HG02678 (cell line): ENCODE results near the gene SOCS4.
"Not testable (repeated sequence)": the region's sequence is repeated elsewhere in the genome, so short reads cannot be mapped to it uniquely, and the experiment has no call there.

Experiments
- ATAC-seq: cut with Tn5 transposase; IDR thresholded peaks from one replicate; pipeline ENCODE4 v1.9.1; 2021; ENCODE audit warnings: mild to moderate bottlenecking, moderate library complexity; ENCODE audit not compliant: unreplicated experiment

Gene SOCS4

DNA sequence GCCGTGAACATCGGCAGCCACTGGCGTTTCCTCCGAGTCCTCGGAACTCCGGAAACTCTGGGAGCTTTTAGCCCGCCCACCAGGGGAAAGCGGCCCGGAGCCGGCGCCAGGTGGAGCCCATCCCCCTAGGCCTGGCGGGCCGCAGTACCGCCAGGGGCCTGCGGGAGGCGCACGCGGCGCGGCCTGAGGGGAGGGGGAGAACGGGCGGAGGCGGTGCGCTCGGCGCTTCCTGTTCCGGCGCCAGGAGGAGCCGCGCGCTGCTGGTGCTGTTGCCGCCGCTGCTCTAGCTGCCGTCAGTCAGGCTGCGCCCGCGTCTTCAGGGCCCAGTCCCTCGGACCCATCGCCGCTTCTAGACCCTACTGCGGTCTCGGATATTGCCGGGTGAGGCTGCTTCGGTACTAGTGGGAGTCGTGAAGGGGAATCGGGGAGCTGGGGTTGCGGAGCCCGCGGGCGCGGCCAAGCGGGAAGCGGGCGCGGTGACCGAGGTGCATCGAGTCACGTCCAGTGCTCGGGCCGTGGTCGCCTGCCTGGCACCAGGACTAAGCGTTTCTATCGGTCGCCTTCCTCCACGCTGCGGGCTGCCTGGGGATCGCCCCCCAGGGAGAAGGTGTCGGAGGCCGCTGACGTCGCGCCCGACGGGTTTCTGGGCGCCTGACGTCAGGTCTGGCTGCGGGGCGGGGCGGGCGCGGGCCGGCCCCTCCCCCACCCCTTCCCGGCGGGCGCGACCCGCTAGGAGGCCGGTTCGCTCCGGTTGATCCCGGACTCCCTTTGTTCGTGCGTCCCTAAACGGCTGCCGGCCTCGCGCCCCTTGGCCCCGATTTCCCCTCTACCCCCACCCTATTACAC, 24.6 kb downstream of the SOCS4 start, which contains the start of gene MAPK1IP1L:
Gene MAPK1IP1L (plus strand): TSS at position 225 of the 846 bp plus-strand sequence. CDS start 10,037 bp downstream, outside the sequence.
- peak; percentile 92 for ATAC-seq

DNA sequence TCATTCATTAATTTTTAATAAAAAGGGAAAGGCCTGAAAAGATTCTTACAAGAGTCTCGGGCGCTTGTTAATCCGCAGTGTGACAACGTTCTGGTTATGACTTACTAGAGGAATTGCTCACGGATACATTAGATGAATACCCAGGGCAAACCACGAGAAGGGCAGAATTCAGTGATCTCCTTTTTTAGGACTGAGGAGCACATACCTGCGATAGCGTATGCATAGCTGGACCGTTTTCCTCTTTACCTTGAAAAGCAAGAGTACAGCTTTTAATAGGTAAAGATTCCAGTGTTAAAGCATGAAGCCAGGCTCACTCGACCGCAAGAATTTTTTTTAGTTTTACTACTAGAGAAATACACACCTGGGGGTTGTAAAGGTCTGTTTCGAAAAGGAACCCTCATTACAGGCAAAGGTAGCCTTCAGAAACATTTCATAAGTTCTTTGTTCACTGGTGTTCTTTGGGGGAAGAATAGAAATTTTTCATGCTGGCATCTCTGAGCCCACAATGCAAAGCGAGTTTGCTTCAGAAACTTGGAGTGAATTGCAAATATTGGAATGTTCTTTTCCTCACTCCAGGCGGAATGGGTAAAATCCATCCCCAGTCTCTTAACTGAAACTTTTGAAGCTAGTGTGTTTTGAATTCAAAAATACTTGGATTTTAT, 25.4 kb downstream of the SOCS4 start:
- peak; percentile 3 for ATAC-seq

DNA sequence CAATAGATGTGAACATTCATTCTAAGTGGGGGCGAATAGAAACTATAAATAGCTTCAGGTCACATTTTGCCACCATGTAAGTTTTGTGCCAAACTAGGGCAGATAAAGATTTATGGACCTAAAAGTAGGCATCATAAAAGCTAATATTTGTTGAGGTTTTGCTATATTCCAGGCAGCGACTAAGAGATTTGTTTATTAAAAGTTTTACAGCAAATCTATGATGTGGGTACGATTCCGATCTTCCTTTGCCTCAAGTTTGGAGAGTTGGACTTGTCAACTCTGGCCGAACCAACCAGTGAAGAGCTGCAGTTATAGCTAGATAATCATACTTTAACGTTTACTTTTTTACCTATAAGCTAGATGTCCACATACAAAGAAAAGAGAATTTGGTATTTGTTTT, 26.0 kb downstream of the SOCS4 start:
- no peak for ATAC-seq

DNA sequence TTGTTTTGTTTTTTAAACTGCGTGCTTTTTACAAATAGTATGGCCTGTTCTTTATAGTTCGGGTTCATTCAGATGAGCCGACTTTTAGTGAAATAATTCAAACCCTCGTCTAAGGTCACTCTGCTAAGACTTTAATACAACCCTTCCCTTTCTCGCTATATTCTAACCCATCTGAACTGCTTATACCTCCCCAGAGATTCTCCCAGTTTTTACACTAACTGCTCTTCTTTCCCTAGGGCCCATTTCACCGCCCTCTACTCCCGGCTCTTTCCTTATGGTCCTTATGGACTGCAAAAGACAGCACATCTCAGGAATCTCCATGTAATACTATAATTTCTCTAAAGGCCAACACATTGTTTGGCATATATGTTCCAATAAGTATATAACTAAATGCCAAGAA, 26.5 kb downstream of the SOCS4 start:
- no peak for ATAC-seq

DNA sequence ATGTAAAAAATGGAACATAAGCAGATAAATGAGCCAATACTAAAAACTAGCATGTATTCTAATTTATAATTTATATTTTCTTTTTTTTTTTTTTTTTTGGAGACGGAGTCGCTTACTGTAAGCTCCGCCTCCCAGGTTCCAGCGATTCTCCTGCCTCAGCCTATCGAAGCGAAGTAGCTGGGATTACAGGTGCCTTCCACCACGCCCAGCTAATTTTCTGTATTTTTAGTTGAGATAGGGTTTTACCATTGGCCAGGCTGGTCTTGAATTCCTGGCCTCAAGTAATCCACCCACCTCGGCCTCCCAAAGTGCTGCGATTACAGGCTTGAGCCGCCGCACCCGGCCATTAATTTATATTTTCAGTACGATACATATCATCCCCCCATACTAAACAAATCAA, 27.1 kb downstream of the SOCS4 start:
- ATAC-seq = no peak

DNA sequence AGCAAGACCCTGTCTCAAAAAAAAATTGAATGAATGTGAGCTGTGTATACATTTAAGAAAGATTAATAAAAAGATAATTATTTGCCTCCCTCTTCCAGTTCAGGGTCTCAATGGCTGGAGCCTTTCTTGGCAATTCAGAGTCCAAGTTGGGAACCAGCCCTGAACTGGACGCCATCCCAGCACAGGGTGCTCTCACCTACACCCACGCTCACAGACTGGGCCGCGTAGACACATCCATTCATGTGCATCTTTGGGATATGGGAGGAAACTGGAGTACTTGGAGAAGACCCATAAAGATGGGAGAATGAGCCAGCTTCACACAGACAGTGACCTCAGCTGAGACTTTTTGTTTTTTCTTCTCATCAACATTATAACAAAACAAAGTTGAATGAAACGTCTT, 30.9 kb downstream of the SOCS4 start:
- ATAC-seq = no peak

DNA sequence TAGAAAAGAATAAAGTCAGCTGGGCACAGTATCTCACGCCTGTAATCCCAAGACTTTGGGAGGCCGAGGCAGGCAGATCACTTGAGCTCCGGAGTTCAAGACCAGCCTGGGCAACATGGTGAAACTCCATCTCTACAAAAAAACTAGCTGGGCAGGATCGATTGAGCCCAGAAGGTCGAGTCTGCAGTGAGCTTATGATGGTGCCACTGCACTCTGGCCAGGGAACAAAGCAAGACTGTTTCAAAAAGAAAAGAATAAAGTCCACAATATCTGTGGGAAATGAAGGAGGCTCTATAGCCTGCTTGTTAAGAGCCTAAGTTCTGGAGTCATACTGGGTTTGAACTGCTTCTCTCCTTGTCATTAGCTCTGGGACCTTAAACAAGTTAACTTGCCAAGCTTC, 32.3 kb downstream of the SOCS4 start:
- no peak for ATAC-seq

DNA sequence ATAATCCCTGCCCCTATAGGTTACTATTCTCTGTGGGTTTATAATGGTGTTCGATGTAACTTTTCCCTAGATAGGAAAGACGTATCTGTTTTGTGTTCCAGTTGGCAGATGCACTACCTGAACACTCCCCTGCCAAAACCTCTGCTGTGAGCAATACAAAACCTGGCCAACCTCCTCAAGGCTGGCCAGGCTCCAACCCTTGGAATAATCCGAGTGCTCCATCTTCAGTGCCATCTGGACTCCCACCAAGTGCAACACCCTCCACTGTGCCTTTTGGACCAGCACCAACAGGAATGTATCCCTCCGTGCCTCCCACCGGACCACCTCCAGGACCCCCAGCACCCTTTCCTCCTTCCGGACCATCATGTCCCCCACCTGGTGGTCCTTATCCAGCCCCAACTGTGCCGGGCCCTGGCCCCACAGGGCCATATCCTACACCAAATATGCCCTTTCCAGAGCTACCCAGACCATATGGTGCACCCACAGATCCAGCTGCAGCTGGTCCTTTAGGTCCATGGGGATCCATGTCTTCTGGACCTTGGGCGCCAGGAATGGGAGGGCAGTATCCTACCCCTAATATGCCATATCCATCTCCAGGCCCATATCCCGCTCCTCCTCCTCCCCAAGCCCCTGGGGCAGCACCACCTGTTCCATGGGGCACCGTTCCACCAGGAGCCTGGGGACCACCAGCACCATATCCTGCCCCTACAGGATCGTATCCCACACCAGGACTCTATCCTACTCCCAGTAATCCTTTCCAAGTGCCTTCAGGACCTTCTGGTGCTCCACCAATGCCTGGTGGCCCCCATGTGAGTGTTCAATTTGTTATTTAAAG, 35.7 kb downstream of the SOCS4 start:
- no peak for ATAC-seq

DNA sequence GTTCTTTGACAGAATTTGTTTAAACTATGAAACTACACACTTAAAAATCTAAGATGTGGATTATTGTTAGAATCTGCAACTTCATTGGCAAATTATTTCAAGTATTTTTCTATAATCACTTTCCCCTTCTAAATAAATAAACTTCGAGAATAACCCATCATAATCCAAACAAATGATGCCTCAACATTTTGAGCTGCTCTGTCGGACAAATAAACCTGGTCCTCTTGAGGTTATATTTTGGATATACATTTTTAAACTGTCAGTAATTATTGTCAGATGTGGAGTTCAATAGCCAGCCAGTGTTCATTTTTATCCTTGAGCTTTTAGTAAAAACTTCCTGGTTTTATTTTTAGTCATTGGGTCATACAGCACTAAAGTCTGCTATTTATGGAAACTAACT, 37.9 kb downstream of the SOCS4 start:
- not testable (repeated sequence) for ATAC-seq

DNA sequence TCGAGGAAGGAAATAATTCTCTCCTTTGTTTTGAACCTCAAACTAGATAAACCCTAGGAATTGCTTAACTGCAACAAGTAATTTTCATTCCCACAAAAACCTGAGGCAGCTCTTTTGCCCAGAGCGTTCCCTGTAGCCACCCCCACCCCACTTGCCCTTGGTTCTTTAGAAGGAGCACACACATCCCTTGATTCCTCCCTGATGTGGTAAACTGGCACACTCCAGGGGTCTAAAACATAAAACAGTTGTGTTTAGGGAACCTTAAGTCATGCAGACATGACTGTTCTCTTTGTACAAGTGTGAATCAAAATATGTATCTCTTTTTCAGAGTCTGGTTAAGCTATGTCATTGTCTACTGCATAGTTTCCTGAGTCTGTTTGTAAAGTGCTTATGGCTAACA, 38.4 kb downstream of the SOCS4 start:
- ATAC-seq = no peak

DNA sequence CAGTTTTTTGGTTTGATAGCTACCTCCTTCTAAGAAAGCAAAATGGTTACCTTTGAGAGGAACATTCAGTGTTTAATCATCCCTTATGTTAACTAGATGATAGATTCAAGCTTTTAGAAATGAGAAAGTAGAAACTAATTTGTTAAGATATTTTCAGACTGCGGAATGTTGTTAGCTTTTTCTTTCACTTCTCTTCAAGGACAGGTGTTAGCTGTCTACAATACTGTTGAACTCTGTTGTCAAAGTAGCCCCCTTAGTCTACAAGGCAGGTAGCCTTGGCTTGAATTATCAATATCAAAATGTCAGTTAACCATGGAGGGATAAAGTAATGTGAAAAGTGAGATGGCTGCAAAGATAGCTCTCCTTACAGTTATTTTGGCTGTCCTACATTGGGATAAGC, 39.2 kb downstream of the SOCS4 start:
- no peak for ATAC-seq

DNA sequence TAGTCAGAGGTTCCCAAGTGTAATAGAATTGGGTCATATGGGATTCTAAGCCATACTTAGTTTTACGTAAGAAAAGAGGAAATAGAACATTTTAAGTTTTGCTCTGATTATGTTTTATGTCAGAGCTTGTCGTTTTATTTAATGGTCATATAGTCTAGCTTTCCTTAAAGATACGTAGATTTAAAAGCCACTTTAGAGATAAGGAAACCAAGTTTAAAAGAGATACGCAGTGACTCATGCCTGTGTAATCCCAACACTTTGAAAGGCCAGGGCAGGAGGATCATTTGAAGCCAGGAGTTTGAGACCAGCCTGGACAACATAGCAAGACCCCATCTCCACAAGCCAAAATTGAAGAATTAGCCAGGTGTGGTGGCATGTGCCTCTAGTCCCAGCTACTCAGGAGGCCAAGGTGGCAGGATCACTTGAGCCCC, 44.0 kb downstream of the SOCS4 start:
- no peak for ATAC-seq

DNA sequence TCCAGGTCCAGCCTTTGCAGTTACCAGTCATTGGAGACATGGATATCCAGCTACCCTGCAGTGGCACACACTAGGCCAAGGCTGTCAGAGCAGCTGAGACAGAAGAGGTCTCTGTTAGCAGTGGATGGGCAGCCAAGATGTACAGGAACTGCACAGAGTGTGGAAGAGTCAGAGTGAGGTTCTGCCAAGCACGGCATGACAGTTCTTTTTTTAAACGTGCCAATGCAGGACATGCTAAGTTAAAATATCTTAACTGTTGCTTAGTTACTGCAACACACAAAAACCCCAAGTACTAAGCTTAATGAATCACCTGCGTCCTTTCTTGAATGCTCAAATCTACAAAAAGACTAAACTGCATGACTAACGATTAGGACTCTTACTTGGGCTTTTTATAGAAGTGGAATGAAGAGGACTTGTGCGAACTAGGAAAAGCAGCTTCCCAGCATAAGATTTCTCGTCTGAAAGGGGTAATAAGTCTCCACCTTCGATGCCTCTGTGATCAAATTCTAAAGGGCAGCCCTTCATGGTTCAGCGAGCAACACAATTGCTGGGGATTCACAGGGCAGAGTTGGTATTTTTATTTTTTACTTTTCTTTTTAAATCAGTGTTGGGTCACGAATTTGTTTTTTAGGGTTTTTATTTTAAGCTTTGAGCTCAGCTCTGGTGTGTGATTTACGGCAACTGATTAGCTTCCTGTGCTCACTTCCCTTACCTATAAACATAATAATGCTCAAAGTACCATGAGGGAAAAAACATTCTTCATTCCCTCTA, 45.0 kb downstream of the SOCS4 start:
- peak; percentile 40 for ATAC-seq

DNA sequence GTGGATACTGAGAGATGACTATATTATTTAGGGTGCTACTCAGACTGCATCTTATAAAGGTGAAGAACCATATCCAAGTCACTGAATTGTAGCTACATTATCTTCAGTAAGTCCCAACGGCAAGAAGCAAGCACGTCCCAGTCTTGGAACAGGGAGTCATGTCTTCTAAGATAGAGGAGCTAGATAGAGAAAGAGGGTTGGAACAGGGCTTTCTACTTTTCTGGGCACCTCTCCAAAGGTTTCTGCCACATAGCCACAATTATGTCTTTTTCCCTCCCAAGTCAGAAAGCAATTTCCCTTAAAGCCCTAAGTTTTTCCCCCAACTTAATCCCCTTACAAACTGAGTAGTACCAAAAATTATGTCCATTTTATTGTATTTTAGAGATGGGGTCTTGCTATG, 46.8 kb downstream of the SOCS4 start:
- ATAC-seq = no peak

DNA sequence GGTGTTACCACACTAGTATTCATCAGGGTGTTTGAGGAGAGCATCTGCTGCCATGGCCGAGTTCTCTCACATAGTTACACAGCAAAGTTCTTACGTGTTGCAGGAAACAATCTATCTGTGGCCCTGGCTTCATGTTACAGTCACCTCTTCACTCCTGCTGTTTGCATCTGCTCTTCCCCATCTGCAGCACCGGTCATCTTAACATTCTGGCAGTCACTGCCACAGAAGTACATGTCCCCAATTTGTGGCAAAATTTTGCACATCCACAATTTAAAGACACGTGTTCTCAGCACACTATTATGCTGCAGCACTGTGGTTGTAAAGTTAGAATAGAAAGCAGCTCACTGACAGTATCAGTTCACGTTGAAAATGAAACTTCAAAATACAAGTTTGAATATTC, 47.6 kb downstream of the SOCS4 start:
- ATAC-seq = peak; percentile 52

DNA sequence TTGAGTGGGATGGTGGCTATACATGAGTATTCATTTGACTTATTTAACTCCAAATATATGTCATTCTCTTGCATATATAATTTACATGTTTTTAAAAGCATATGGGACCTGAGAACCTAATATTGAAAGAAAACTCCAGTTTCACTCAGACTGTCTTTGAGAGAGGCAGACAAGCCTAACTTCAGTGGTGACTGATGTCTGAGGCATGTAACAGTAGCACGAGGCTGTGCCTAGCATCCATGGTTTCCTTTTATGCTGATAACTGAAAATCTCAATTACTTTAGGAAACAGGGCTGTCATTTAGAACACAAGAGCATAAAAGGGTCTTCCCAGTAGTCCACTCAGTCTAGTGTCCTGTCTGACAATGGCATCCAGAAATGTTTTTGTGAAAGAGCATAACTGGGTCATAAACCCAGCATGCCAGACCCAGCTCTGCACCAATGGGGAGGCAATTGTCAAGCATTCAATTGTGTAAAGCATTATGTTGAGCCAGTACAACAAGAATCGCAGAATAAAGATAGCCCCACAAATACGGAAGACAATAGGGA, 48.7 kb downstream of the SOCS4 start:
- no peak for ATAC-seq

DNA sequence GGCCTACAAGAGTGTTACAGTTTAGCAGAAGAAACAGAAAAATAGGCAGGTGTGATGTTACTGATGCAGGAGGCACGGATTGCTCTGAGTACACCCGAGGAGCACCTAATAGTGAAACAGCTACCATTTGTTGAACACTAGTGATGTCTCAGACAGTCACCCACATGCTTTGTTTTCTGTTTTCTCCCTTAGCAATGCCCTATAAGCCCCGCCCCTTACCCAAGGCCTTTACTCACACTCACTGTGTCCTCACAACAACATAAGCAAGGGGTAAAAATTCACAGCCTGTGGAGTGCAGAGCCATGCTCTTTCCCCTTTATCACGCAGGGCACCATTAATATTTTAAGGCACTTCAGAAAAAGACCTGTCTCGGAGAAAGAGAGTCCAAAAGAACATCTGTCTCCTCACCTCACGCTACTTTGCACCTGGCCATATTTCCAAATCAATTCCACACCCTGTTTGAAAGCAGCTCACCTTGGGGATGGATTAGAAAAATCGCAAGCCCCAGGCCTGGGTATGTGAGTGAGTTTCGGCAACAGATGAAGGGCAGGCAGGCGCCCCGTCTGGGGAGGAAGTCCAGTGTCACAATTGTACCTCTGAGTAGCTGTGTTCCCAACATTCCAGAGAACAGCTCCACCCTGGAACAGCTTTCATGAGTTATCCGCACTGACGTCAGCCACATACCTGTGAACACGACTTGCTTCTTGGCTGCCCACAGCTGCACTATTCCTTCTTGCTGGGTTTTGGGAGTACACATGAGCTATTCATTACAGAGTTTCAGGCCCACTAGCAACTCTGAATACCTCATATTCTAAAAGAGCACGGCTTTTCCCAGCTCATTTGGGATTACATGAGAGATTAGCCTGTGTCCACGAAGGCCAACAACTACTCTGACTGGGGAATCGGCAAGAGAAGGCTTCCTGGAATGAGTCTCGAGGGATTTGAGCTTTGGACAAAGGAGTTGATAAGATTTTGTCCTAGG, 50.4 kb downstream of the SOCS4 start:
- ATAC-seq = no peak

DNA sequence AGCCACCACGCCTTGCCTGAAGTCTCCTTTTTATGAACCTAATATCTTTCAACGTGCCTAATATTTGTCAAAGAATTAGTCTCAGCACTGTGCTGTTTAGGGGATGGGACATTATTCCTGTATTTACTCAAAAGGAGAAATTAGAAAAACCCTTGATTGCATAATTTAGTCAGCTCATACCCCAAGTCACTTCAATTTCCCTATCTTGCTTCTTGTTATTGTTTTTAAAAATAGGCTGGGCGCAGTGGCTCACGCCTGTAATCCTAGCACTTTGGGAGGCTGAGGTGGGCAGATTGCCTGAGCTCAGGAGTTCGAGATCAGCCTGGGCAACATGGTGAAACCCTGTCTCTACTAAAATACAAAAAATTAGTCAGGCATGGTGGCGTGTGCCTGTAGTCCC, 52.9 kb downstream of the SOCS4 start:
- ATAC-seq = not testable (repeated sequence)

DNA sequence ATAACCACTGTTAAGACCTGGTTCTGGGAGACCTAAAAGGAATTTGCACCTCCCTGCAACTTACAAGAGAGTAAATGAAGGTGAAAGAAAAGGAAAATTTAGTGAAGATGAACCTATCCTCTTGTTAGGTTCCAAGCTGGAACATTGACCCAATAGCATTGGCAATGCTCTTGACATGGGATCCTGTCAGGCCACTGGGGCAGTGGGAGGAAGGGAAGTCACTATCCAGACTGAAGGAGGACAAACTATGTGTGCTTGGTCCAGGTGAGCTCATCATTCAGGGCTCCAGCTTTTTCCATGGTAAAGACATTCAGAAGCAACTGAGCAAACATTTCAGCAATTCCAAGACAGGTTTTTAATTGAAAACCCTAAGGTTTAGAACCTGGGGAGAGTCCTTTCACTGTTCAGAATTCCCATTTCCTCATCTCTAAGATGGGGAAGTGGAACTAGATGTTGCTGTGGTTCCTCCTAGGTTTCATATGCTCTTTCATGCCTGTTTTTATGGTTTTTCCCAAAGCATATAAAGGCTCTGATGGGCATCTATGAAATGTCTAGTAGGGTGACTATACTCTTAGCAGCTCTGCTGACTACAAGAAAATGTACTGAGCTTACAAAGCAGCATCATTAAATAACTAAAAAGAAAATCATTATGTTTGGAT, 57.5 kb downstream of the SOCS4 start:
- ATAC-seq = no peak
